HG02938 (cell line): ENCODE results near the gene DDX6.

Source experiments
- ATAC-seq: cut with Tn5 transposase; IDR thresholded peaks from one replicate; pipeline ENCODE4 v1.9.1; 2021; ENCODE audit warnings: mild to moderate bottlenecking, moderate library complexity; ENCODE audit not compliant: unreplicated experiment

Gene DDX6

DNA sequence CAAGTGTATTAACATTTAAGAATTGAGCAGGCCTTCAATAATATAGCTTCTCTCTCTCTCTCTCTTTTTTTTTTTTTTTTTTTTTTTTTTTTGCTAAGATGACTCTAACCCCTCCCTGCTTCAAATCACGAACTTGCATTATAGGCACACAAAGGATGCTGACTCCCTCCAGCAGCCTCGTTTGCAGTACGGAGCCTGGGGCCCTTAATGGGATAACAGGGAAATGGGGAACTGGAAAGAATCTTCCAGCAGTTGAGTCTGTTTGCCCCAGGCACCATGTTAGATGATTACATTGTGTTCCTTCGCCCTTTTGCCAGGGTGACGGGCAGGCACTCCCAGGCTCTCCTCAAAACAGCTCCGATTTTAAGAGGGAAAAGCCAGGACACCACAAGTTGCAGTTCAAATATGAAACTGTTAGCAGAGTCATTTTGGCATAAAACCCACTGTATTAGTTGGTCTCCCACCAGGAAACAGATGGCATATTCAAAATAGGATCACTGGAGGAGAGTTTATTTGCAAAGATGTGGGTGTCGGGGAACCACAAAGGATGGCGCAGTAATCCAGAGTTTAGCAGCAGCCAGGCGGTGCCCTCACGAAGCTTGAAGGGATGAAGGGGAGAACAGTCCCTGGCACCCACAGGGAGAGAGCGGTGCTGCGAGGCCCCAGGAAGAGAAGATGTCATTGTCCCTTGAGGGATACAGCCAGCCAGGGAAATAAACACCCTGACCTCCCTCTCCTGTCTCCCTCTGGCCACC lies 85.0 kb downstream of the DDX6 start:
- no peak for ATAC-seq

DNA sequence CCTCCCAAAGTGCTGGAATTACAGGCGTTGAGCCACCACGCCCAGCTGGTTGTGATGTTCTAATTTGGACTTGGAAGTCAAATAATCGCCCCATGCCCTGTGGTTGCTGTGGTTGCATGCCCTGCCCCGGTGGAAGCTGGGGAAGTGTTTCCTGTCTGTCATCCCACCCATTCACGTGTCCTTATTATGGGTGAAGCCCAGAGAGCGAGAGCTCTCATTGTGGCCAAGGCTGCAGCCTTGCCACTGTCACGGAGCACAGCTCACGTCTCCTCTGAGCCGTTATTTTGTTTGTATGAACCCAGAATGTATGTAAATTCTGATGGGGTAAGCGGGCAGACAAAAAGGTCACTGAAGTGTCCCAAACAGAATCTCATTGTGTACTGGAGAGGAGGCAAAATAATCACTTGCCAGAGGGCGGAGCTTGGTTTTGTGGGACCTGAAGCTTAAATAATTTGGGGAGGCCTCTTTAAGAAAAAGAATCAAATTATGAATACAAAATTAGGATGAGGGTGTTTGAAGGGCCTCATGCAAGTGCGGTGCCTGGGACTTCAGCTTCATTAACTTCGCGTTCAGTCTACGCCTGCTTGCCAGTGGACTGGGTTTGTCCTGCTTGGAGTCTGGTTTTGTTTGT lies 85.7 kb downstream of the DDX6 start:
- no peak for ATAC-seq

DNA sequence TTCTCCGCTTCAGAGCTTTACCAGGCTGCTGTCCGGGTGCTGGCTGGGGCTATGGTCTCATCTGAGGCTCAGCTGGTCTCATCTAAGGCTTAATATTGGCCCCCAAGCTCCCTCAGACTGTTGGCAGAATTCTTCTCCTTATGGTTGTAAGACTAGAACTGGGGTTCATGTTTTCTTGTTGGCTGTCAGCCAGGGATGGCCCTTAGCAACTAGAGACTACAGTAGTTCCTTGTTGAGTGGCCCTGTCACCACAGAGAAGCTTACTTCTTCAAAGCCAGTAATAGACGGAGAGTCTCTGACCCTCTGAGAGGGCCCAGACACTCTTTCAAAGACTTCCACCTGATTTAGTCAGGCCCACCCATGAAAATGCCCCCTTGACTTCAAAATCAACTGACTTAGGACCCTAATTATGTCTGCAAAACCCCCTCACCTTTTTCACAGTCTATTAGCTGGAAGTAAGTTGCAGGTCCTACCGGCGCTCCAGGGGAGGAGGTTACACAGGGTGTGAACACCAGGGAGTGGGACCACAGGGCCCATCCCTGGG lies 87.3 kb downstream of the DDX6 start:
- no peak for ATAC-seq

DNA sequence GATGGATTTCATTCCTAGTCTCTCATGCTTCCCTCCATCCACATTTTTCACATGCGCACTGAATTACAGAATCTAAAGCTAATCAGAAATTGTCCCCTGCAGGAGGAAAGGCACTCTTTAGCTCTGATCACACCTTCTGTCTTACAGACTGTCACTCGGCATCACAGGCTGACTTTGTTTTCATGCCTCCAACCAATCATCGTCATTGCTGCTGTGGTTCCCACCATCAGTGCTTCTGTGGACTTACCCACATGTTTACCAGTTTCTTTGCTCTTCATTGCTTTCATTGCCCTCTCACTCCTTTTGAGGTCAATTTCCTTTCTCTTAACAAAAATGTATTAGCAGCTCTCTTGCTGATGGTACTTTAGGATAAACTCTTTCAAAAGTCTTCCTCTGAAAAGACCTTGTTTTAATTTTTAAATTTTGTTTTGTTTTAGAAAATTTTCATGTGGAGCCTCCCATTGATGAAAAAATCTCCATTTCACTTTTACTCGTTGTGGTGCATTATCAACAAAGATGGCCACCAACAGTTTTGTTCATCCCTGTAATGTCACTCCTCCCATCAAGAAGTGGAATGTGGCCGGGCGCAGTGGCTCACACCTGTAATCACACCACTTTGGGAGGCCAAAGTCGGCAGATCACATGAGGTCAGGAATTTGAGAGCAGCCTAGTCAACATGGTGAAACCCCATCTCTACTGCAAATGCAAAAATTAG lies 91.3 kb downstream of the DDX6 start:
- no peak for ATAC-seq
